Small intestine (tissue), 7 donors: ENCODE data around the gene HNRNPF. TPM values are rescaled to one million over a fixed set of nuclear protein-coding genes. Genes with fewer than 3 reads are reported as not detected.
"Not testable (repeated sequence)": the region's sequence is repeated elsewhere in the genome, so short reads cannot be mapped to it uniquely, and the experiment has no call there.

Experiments used
- DNase-seq, 2 donors: peaks; one replicate each; pipeline versions ENCODE4 v3.0.0 to v3.0.0-alpha.2; 2013
- FAIRE-seq: peaks from 2 replicates; lab custom pipeline; 2012; peaks lifted over from hg19 to GRCh38; lab: Jason Lieb, UNC
- H3K27ac ChIP-seq, 3 donors: one replicate each; pipeline ENCODE4 v1.5.1; 2013; ENCODE audit warnings: low read length in 2 of 3, mild to moderate bottlenecking in 2 of 3, control low read depth in 1 of 3, inconsistent platforms in 1 of 3, low read depth in 1 of 3, moderate library complexity in 1 of 3
- H3K27me3 ChIP-seq, 3 donors: one replicate each; pipeline ENCODE4 v1.6.1; 2013; ENCODE audit warnings: low read length in 3 of 3, inconsistent platforms in 1 of 3; ENCODE audit not compliant: control insufficient read depth in 3 of 3, insufficient read depth in 3 of 3
- H3K36me3 ChIP-seq, 3 donors: one replicate each; pipeline ENCODE4 v1.6.1; 2013; ENCODE audit warnings: low read length in 3 of 3, inconsistent platforms in 1 of 3, low read depth in 1 of 3, mild to moderate bottlenecking in 1 of 3, moderate library complexity in 1 of 3; ENCODE audit not compliant: control insufficient read depth in 3 of 3, insufficient read depth in 2 of 3
- H3K4me1 ChIP-seq, 3 donors: one replicate each; pipeline ENCODE4 v1.6.1; 2013; ENCODE audit warnings: low read length in 2 of 3, inconsistent platforms in 1 of 3, low read depth in 1 of 3, mild to moderate bottlenecking in 1 of 3, moderate library complexity in 1 of 3; ENCODE audit not compliant: control insufficient read depth in 3 of 3, insufficient read depth in 2 of 3
- H3K4me3 ChIP-seq, 3 donors: one replicate each; pipeline ENCODE4 v1.5.1; 2013; ENCODE audit warnings: low read length in 3 of 3, control low read depth in 1 of 3, inconsistent platforms in 1 of 3, low read depth in 1 of 3, mild to moderate bottlenecking in 1 of 3, moderate library complexity in 1 of 3
- H3K9me3 ChIP-seq, 2 donors: one replicate each; pipeline ENCODE4 v1.6.1; 2013; ENCODE audit warnings: low read depth in 1 of 2, low read length in 1 of 2; ENCODE audit not compliant: control insufficient read depth in 2 of 2, insufficient read depth in 1 of 2
- WGBS, 3 donors: extraction: QIAGEN DNeasy Blood & Tissue Kit; methylation state at CpG; one replicate each; pipeline ENCODE4 v1.1.7; 2013; 5-methylcytosine and 5-hydroxymethylcytosine counted together
- polyA plus RNA-seq, 4 donors: library from polyadenylated mRNA; stranded (reverse) in 3 of 4; unstranded in 1 of 4; fragments of 200-250 nt in 3 of 4; fragments of 120-200 nt in 1 of 4; gene quantifications; one replicate each; pipeline versions ENCODE4 v1.2.1 to v1.2.3, GENCODE V29; 2013
- donor health status: healthy with polysubstance abuse.
- donor health status: control.
- donor health status: control.
- donor health status: Bipolar disorder and iron deficiency.
- donor health status: healthy.

The HNRNPF gene
- polyA plus RNA-seq, 4 donors = 138 to 241 (median 176) TPM

DNA sequence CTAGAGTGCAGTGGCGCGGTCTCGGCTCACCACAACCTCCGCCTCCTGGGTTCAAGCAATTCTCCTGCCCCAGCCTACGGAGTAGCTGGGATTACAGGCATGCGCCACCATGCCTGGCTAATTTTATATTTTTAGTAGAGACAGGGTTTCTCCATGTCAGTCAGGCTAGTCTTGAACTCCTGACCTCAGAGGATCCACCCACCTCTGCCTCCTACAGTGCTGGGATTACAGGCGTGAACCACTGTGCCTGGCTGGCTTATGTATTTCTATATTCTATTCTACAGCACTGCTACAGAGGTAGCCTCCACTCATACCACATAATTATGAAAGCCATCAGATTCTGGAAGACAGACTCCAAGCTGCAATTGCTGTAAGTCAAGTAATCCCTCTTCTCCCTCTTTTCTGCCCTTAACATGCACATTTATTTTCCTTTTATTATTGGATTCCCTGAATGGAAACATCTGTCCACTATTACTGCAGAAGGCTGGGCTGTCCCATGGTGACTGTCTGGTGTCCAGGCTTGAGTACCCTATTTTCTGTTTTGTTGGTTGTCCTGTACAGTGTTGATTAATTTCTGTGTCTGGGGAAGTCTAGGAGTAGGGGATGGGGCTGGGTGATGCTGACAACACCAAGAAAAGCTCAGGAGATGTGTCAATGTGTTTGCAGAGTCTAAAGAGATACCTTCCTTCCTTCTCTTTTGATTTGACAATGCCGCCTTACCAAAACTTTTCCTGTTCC is 22.1 kb upstream of the HNRNPF start:
- no peak overlapping the region for H3K27ac ChIP-seq
- peaks cover 0 to 2% (median 0%) of the 10 kb centered on the region in 3 donors for H3K36me3 ChIP-seq
- WGBS, 3 donors = 92 to 94% (median 93%) methylated on average over 8 of the region's 8 CpGs
- FAIRE-seq = no peak
- no peaks in the 10 kb centered on the region for H3K27me3 ChIP-seq
- DNase-seq = no peak
- no peak overlapping the region for H3K4me3 ChIP-seq
- no peaks in the 10 kb centered on the region for H3K9me3 ChIP-seq
- H3K4me1 ChIP-seq = peaks cover 0 to 3% (median 0%) of the 10 kb centered on the region in 3 donors

DNA sequence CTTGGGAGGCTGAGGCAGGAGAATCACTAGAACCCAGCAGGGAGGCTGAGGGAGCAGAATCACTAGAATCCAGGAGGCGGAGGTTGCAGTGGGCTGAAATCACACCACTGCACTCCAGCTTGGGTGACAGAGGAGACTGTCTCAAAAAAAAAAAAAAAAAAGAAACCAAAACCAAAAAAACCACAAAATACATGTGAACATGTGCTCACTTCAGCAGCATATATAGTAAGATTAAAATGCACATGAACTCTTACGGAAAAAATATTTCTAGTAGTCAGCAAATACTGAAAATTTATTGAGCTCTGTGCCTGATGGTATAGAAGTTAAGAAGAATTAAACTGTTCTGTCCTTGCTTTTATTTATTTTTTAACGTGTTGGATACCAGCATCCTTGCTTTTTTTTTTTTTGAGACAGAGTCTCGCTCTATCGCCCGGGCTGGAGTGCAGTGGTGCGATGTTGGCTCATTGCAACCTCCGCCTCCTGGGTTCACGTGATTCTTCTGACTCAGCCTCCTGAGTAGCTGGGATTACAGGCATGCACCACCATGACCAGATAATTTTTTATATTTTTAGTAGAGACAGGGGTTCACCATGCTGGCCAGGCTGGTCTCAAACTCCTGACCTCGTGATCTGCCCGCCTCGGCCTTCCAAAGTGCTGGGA is 18.3 kb upstream of the HNRNPF start:
- WGBS, 3 donors = 81 to 89% (median 87%) methylated on average over 12 of the region's 12 CpGs
- Histone ChIP-seq H3K9me3 (no peaks in the 10 kb centered on the region), H3K4me3 (no peak overlapping the region), H3K4me1 (peaks cover 0 to under 1% (median 0%) of the 10 kb centered on the region in 3 donors), H3K27ac (no peak overlapping the region), H3K27me3 (no peaks in the 10 kb centered on the region), H3K36me3 (no peaks in the 10 kb centered on the region)
- DNase-seq (no peak), FAIRE-seq (no peak)

DNA sequence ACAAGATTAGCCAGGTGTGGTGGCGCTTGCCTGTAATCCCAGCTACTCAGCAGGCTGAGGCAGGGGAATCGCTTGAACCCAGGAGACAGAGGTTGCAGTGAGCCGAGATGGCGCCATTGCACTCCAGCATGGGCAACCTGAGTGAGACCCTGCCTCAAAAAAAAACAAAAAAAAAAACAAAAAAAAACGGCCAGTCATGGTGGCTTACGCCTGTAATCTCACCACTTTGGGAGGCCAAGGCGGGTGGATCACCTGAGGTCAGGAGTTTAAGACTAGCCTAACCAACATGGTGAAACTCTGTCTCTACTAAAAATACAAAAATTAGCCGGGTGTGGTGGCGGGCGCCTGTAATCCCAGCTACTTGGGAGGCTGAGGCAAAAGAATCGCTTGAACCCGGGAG is 17.5 kb upstream of the HNRNPF start:
- 94 to 98% (median 97%) methylated on average over 12 of the region's 12 CpGs for WGBS, 3 donors
- not testable (repeated sequence) for FAIRE-seq

DNA sequence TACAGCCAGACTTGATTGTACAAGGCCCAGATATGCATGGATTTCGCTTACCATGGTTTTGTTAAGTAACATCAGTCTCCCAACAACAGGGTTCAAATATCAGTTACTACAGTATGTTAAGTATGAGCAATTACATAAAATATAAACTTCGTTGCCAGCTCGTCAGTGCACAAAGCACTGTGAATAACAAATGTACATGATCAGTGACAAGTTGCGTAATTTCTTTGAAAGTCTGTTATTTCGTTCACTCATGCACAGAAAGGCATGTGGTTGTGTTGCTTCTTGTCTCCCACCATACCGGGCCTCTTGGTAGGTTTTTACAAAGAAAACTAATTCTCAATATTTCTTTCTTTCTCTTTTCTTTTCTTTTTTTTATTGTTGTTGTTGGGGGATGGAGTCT is 15.4 kb upstream of the HNRNPF start:
- Histone ChIP-seq H3K27me3 (no peaks in the 10 kb centered on the region), H3K4me1 (peaks cover 2 to 16% (median 3%) of the 10 kb centered on the region in 3 donors), H3K27ac (no peak overlapping the region), H3K36me3 (no peaks in the 10 kb centered on the region), H3K9me3 (no peaks in the 10 kb centered on the region), H3K4me3 (no peak overlapping the region)
- WGBS, 3 donors = 91 to 94% (median 92%) methylated on average over 6 of the region's 6 CpGs
- DNase-seq (no peak), FAIRE-seq (no peak)

More for the DNA sequence above, 17.5 kb upstream of the HNRNPF start:
- H3K4me1 ChIP-seq, H3K4me3 ChIP-seq, H3K27me3 ChIP-seq, H3K9me3 ChIP-seq, H3K36me3 ChIP-seq, DNase-seq, H3K27ac ChIP-seq: not testable (repeated sequence)

DNA sequence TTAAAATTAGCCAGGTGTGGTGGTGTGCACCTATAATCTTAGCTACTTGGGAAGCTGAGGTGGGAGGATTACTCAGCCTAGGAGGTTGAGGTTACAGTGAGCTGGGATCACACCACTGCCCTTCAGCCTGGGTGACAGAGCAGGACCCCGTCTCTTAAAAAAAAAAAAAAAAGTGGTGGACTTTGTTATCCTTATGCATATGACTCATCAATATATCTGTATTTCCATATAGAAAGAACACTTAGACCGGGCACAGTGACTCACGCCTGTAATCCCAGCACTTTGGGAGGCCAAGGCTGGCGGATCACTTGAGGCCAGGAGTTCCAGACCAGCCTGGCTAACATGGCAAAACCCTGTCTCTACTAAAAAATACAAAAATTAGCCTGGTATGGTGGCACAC is 13.0 kb upstream of the HNRNPF start:
- H3K9me3 ChIP-seq, H3K4me3 ChIP-seq, H3K36me3 ChIP-seq, FAIRE-seq, H3K27me3 ChIP-seq: not testable (repeated sequence)
- Histone ChIP-seq H3K27ac (peak overlapping the region; percentile 88 to 96 (median 95)), H3K4me1 (peaks cover 2 to 23% (median 3%) of the 10 kb centered on the region in 3 donors)
- DNase-seq = peak; percentile 52 to 82
- 9 to 71% (median 54%) methylated on average over 4 of the region's 4 CpGs for WGBS, 3 donors

DNA sequence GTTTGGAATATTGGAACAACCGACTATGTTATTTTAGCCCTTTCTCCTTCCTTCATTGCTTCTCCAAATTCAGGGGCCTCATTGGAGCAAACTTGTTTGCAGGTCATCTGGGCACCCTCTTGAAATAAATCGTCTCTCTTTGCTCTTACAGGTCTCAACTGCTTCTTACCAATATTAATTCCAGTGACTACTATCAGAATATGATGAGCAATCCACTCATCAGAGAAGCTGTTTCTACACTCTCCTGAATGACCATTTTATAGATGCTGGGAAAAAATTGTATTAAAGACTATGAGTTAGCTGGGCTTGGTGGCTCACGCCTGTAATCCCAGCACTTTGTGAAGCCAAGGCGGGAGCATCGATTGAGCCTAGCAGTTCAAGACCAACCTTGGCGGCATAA is 12.5 kb upstream of the HNRNPF start:
- H3K36me3 ChIP-seq = no peaks in the 10 kb centered on the region
- H3K4me1 ChIP-seq = peaks cover 2 to 23% (median 3%) of the 10 kb centered on the region in 3 donors
- FAIRE-seq = no peak
- H3K4me3 ChIP-seq = no peak overlapping the region
- peak in 1 of 2 donors; percentile 45 for DNase-seq
- H3K27me3 ChIP-seq = no peaks in the 10 kb centered on the region
- no peaks in the 10 kb centered on the region for H3K9me3 ChIP-seq
- peak overlapping the region; percentile 88 to 96 (median 95) for H3K27ac ChIP-seq
- 67 to 82% (median 75%) methylated on average over 6 of the region's 6 CpGs for WGBS, 3 donors

DNA sequence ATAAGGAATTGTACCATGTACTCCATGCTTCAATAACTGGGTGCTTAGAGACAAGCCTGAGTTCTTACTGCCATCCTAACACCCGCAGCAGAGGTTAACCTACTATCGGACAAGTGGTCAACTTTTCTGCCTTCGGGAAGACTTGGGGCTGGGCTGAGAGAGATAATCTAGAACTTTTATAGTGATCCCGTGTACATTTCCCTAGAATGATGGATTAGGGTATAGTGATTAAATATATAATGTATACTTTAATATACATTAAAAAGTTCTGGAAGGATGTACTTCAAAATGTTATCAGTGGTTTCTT is 12.2 kb upstream of the HNRNPF start:
- peaks cover 2 to 23% (median 3%) of the 10 kb centered on the region in 3 donors for H3K4me1 ChIP-seq
- H3K36me3 ChIP-seq = no peaks in the 10 kb centered on the region
- DNase-seq (no peak), FAIRE-seq (no peak)
- H3K27ac ChIP-seq = peak overlapping the region; percentile 95 to 97 (median 96)
- H3K27me3 ChIP-seq = no peaks in the 10 kb centered on the region
- H3K9me3 ChIP-seq = no peaks in the 10 kb centered on the region
- peak overlapping the region; percentile 40 to 49 (median 40) for H3K4me3 ChIP-seq
- 11 to 19% (median 13%) methylated on average over 4 of the region's 4 CpGs for WGBS, 3 donors

DNA sequence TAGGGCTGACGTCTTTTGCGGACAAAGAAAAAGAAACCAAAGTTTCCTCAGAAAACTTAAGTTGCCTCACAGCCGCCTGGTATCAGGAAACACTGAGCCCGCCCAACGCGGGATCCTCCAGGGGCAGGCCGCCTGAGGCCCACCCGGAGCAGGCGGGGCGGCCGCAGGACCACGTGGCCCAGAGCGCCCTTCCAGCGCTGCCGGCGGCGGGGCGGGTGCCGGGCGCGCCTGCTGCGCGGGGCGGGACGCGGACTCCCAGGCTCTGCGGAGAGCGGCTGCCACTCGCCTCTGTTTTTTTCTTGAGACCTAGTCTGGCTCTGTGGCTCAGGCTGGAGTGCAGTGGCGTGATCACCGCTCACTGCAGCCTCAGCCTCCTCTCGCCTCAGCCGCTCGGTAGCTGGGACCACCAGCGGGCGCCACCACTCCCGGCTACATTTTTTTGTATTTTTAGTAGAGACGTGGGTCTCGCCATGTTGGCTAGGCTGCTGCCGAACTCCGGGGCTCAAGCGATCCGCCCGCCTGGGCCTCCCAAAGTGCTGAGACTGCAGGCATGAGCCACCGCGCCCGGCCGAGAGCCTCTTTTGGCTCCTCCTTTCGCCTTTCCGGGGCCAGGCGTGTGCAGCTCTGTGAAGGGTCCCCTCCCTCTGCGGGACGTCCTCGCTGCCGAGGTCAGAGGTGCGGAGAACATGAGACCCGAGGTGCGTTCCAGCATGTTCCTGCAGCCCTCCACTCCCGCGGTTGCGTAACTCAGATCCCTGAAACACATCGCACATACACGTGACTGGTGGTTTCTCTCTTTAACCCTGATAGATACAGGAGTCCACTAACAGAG is 11.6 kb upstream of the HNRNPF start:
- Histone ChIP-seq H3K27ac (peak overlapping the region; percentile 95 to 97 (median 96)), H3K9me3 (no peaks in the 10 kb centered on the region), H3K4me1 (peaks cover 2 to 23% (median 3%) of the 10 kb centered on the region in 3 donors), H3K36me3 (no peaks in the 10 kb centered on the region), H3K4me3 (peak overlapping the region; percentile 40 to 49 (median 41)), H3K27me3 (no peaks in the 10 kb centered on the region)
- WGBS, 3 donors = 0 to 1% (median 0%) methylated on average over 53 to 63 of the region's 63 CpGs
- DNase-seq = peak; percentile 96 to 99
- no peak for FAIRE-seq
